ENCODE data around the gene SEZ6L.
A peak's percentile ranks its signal among the peaks of the same experiment; 100 is the strongest.

Gene SEZ6L

GRCh38 chr22:26226538-26227297 lies 57.5 kb downstream of the SEZ6L start:
- H2AK5ac ChIP-seq (ENCODE audit: low read depth, low read length), result no peak overlapping the region
- peak overlapping the region; percentile 18 for H2AFZ ChIP-seq (ENCODE audit: low read length)
- H3K4ac ChIP-seq (ENCODE audit: low read length), result no peak overlapping the region
- H2BK12ac ChIP-seq (ENCODE audit: low read length), result no peak overlapping the region
- H4K8ac ChIP-seq (ENCODE audit: low read depth, low read length), result no peak overlapping the region
- H3K23ac ChIP-seq (ENCODE audit: low read depth, low read length, poor library complexity), result no peak overlapping the region
- peaks cover 0 to 4% of the 10 kb centered on the region in 2 donors for H3K9me3 ChIP-seq (replicated peaks in 1 of 2; ENCODE audit: control insufficient read depth in 2 of 2, insufficient read depth in 1 of 2, low read depth in 1 of 2, low read length in 2 of 2)
- H3K36me3 ChIP-seq (replicated peaks in 1 of 2; ENCODE audit: control insufficient read depth in 2 of 2, insufficient read depth in 2 of 2, low read length in 2 of 2), result no peaks in the 10 kb centered on the region
- no peak overlapping the region for H2BK15ac ChIP-seq (ENCODE audit: low read length)
- H2BK120ac ChIP-seq (ENCODE audit: low read depth, low read length), result no peak overlapping the region
- H3K14ac ChIP-seq (ENCODE audit: low read length), result no peak overlapping the region
- no peak overlapping the region for H3K18ac ChIP-seq (ENCODE audit: low read length)
- H3K27me3 ChIP-seq (ENCODE audit: control insufficient read depth in 3 of 3, insufficient read depth in 3 of 3, low read depth in 1 of 3, low read length in 3 of 3), result no peaks in the 10 kb centered on the region
- H4K91ac ChIP-seq (ENCODE audit: low read depth, low read length, poor library complexity), result no peak overlapping the region
- H3K4me3 ChIP-seq (ENCODE audit: low read length in 2 of 2), result no peak overlapping the region
- WGBS, 2 donors (ENCODE audit: extremely low coverage in 2 of 2, insufficient read length in 2 of 2, insufficient replicate concordance in 1 of 2), result no CpG with 5 or more reads among the region's 7 CpGs
- DNase-seq (ENCODE audit: low spot score), result no peak
- H3K4me1 ChIP-seq (ENCODE audit: control insufficient read depth in 2 of 2, insufficient read depth in 1 of 2, low read depth in 1 of 2, low read length in 2 of 2), result peaks cover 0 to 2% of the 10 kb centered on the region in 2 donors
- H3K9ac ChIP-seq (ENCODE audit: low read depth, low read length, poor library complexity), result no peak overlapping the region
- no peak overlapping the region for H3K27ac ChIP-seq (replicated peaks; ENCODE audit: low read length)
- H2BK5ac ChIP-seq (ENCODE audit: low read length), result no peak overlapping the region
- H3K4me2 ChIP-seq (ENCODE audit: insufficient read depth, low read length, poor library complexity, severe bottlenecking), result no peak overlapping the region
- H3K79me1 ChIP-seq (ENCODE audit: low read depth, low read length), result no peaks in the 10 kb centered on the region

DNA sequence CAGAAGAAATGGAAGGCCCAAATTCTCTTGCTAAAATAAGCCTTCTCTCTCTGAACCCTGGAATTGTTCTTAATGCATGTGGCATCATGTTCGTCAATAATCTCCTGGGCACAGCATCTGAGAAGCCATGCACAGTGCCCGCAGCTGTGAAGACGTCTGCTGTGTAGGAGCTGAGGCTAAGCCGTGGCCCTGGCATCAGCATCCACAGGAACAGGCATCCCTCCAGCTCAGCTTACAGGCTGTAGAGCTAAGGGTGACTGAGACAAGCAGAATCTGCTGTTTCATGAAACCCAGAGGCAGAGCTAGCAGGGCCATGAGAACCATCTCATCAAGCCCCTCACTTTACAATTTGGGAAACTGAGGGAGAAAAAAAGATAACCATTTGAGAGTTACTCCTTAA lies 60.6 kb downstream of the SEZ6L start:
- Histone ChIP-seq H3K18ac (ENCODE audit: low read length) (no peak overlapping the region), H4K91ac (ENCODE audit: low read depth, low read length, poor library complexity) (no peak overlapping the region), H3K4me3 (ENCODE audit: low read length in 2 of 2) (no peak overlapping the region), H2BK12ac (ENCODE audit: low read length) (no peak overlapping the region), H3K27me3 (ENCODE audit: control insufficient read depth in 3 of 3, insufficient read depth in 3 of 3, low read depth in 1 of 3, low read length in 3 of 3) (no peaks in the 10 kb centered on the region), H2AFZ (ENCODE audit: low read length) (no peak overlapping the region), H3K79me1 (ENCODE audit: low read depth, low read length) (no peaks in the 10 kb centered on the region), H3K36me3 (replicated peaks in 1 of 2; ENCODE audit: control insufficient read depth in 2 of 2, insufficient read depth in 2 of 2, low read length in 2 of 2) (no peaks in the 10 kb centered on the region), H2BK120ac (ENCODE audit: low read depth, low read length) (no peak overlapping the region), H3K23ac (ENCODE audit: low read depth, low read length, poor library complexity) (no peak overlapping the region), H3K4me1 (ENCODE audit: control insufficient read depth in 2 of 2, insufficient read depth in 1 of 2, low read depth in 1 of 2, low read length in 2 of 2) (peaks cover 0 to 2% of the 10 kb centered on the region in 2 donors), H2BK5ac (ENCODE audit: low read length) (no peak overlapping the region), H3K27ac (replicated peaks; ENCODE audit: low read length) (no peak overlapping the region), H3K4ac (ENCODE audit: low read length) (no peak overlapping the region), H3K14ac (ENCODE audit: low read length) (no peak overlapping the region), H3K9ac (ENCODE audit: low read depth, low read length, poor library complexity) (no peak overlapping the region), H2AK5ac (ENCODE audit: low read depth, low read length) (no peak overlapping the region), H2BK15ac (ENCODE audit: low read length) (no peak overlapping the region), H3K9me3 (replicated peaks in 1 of 2; ENCODE audit: control insufficient read depth in 2 of 2, insufficient read depth in 1 of 2, low read depth in 1 of 2, low read length in 2 of 2) (peaks cover 0 to 4% of the 10 kb centered on the region in 2 donors), H4K8ac (ENCODE audit: low read depth, low read length) (no peak overlapping the region), H3K4me2 (ENCODE audit: insufficient read depth, low read length, poor library complexity, severe bottlenecking) (no peak overlapping the region)
- no peak for DNase-seq (ENCODE audit: low spot score)
- no CpG with 5 or more reads among the region's 4 CpGs for WGBS, 2 donors (ENCODE audit: extremely low coverage in 2 of 2, insufficient read length in 2 of 2, insufficient replicate concordance in 1 of 2)

DNA sequence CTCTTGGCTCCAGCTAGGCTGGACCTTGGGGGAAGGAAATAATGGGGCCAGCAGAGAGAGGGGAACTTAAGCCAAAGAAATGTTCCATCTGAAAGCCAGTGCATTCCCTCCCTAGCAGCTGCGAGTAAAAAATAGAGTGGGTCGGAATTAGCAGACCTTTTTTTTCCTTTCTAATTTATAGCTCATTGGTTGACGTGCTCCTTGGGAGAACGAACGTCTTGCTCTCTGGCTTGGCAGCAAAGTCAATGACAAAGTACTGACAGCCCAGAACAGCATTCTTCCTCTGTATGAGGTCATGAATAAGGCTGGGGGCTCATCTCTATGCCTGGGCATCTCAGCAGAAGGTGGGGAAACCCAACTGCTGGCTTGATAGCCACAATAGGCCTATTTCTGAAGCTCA lies 65.0 kb downstream of the SEZ6L start:
- H3K27ac ChIP-seq (replicated peaks; ENCODE audit: low read length), result no peak overlapping the region
- no peak overlapping the region for H2AK5ac ChIP-seq (ENCODE audit: low read depth, low read length)
- no peak overlapping the region for H3K4me3 ChIP-seq (ENCODE audit: low read length in 2 of 2)
- no peak overlapping the region for H2BK5ac ChIP-seq (ENCODE audit: low read length)
- no peak for DNase-seq (ENCODE audit: low spot score)
- no peak overlapping the region for H3K14ac ChIP-seq (ENCODE audit: low read length)
- no peak overlapping the region for H2BK15ac ChIP-seq (ENCODE audit: low read length)
- H3K18ac ChIP-seq (ENCODE audit: low read length), result no peak overlapping the region
- no CpG with 5 or more reads among the region's 5 CpGs for WGBS, 2 donors (ENCODE audit: extremely low coverage in 2 of 2, insufficient read length in 2 of 2, insufficient replicate concordance in 1 of 2)
- no peak overlapping the region for H3K23ac ChIP-seq (ENCODE audit: low read depth, low read length, poor library complexity)
- no peaks in the 10 kb centered on the region for H3K36me3 ChIP-seq (replicated peaks in 1 of 2; ENCODE audit: control insufficient read depth in 2 of 2, insufficient read depth in 2 of 2, low read length in 2 of 2)
- no peak overlapping the region for H2AFZ ChIP-seq (ENCODE audit: low read length)
- no peaks in the 10 kb centered on the region for H3K4me1 ChIP-seq (ENCODE audit: control insufficient read depth in 2 of 2, insufficient read depth in 1 of 2, low read depth in 1 of 2, low read length in 2 of 2)
- H3K4ac ChIP-seq (ENCODE audit: low read length), result no peak overlapping the region
- H3K79me1 ChIP-seq (ENCODE audit: low read depth, low read length), result no peaks in the 10 kb centered on the region
- H3K27me3 ChIP-seq (ENCODE audit: control insufficient read depth in 3 of 3, insufficient read depth in 3 of 3, low read depth in 1 of 3, low read length in 3 of 3), result peaks cover 0 to 8% (median 0%) of the 10 kb centered on the region in 3 experiments
- H3K4me2 ChIP-seq (ENCODE audit: insufficient read depth, low read length, poor library complexity, severe bottlenecking), result no peak overlapping the region
- no peak overlapping the region for H2BK12ac ChIP-seq (ENCODE audit: low read length)
- H4K91ac ChIP-seq (ENCODE audit: low read depth, low read length, poor library complexity), result no peak overlapping the region
- H3K9me3 ChIP-seq (replicated peaks in 1 of 2; ENCODE audit: control insufficient read depth in 2 of 2, insufficient read depth in 1 of 2, low read depth in 1 of 2, low read length in 2 of 2), result peaks cover 0 to 4% of the 10 kb centered on the region in 2 donors
- H2BK120ac ChIP-seq (ENCODE audit: low read depth, low read length), result no peak overlapping the region
- H4K8ac ChIP-seq (ENCODE audit: low read depth, low read length), result no peak overlapping the region
- H3K9ac ChIP-seq (ENCODE audit: low read depth, low read length, poor library complexity), result no peak overlapping the region

- Histone ChIP-seq H3K4ac (ENCODE audit: low read length) (no peak overlapping the region), H3K27ac (replicated peaks; ENCODE audit: low read length) (no peak overlapping the region), H3K9ac (ENCODE audit: low read depth, low read length, poor library complexity) (no peak overlapping the region), H4K8ac (ENCODE audit: low read depth, low read length) (no peak overlapping the region), H2BK120ac (ENCODE audit: low read depth, low read length) (no peak overlapping the region), H3K23ac (ENCODE audit: low read depth, low read length, poor library complexity) (no peak overlapping the region), H3K79me1 (ENCODE audit: low read depth, low read length) (no peaks in the 10 kb centered on the region), H2AK5ac (ENCODE audit: low read depth, low read length) (no peak overlapping the region), H4K91ac (ENCODE audit: low read depth, low read length, poor library complexity) (no peak overlapping the region), H3K4me1 (ENCODE audit: control insufficient read depth in 2 of 2, insufficient read depth in 1 of 2, low read depth in 1 of 2, low read length in 2 of 2) (no peaks in the 10 kb centered on the region), H2AFZ (ENCODE audit: low read length) (no peak overlapping the region), H3K4me3 (ENCODE audit: low read length in 2 of 2) (no peak overlapping the region), H2BK15ac (ENCODE audit: low read length) (no peak overlapping the region), H3K18ac (ENCODE audit: low read length) (no peak overlapping the region), H3K36me3 (replicated peaks in 1 of 2; ENCODE audit: control insufficient read depth in 2 of 2, insufficient read depth in 2 of 2, low read length in 2 of 2) (no peaks in the 10 kb centered on the region), H3K14ac (ENCODE audit: low read length) (no peak overlapping the region), H3K4me2 (ENCODE audit: insufficient read depth, low read length, poor library complexity, severe bottlenecking) (no peak overlapping the region), H3K9me3 (replicated peaks in 1 of 2; ENCODE audit: control insufficient read depth in 2 of 2, insufficient read depth in 1 of 2, low read depth in 1 of 2, low read length in 2 of 2) (peaks cover 0 to 1% of the 10 kb centered on the region in 2 donors), H3K27me3 (ENCODE audit: control insufficient read depth in 3 of 3, insufficient read depth in 3 of 3, low read depth in 1 of 3, low read length in 3 of 3) (peaks cover 0 to 8% (median 0%) of the 10 kb centered on the region in 3 experiments), H2BK5ac (ENCODE audit: low read length) (no peak overlapping the region), H2BK12ac (ENCODE audit: low read length) (no peak overlapping the region)
- no CpG with 5 or more reads among the region's 11 CpGs for WGBS, 2 donors (ENCODE audit: extremely low coverage in 2 of 2, insufficient read length in 2 of 2, insufficient replicate concordance in 1 of 2)
- DNase-seq (ENCODE audit: low spot score), result no peak
Measured at GRCh38 chr22:26235792-26236487, 66.7 kb downstream of the SEZ6L start.

Data from neuronal stem cell (in vitro differentiated cells).